LNCAP (cell line): Measurements from ENCODE around the gene DENND4B.

Experiments
- CTCF ChIP-seq: fragments of 450-650 bp; IDR thresholded peaks from 2 replicates; pipeline ENCODE4 v1.5.1; 2017; ENCODE audit warnings: mild to moderate bottlenecking

Gene DENND4B

GRCh38 chr1:153958111-153958960 is 11.8 kb upstream of the DENND4B start, which contains the start of gene CRTC2:
TSS of gene CRTC2 (minus strand) at chr1:153958612. CDS start at chr1:153958497, 115 bp downstream.
- 0 out of 2 replicates have a peak, but pooled peaks have one; percentile 22 for TF ChIP-seq CTCF

DNA sequence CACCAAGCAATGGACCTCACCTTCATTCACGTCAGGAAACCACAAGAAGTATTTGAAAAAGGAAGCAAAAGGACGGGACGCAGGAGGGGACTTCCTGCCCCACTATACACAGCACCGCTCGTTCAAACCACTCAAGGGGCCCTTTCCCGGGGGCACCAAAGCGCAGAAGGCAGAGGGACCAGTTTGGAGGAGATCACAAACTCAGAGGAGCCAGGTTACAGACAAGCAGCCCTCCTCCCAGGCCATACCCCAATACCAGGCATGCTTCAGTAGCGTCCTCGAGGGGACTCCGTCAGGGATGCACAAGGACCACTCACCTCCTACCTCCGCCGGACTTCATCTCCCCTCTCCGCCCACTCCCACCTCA is 11.2 kb upstream of the DENND4B start:
- TF ChIP-seq CTCF = no peak

GRCh38 chr1:153956997-153957715 is 10.6 kb upstream of the DENND4B start:
- no peak for TF ChIP-seq CTCF

DNA sequence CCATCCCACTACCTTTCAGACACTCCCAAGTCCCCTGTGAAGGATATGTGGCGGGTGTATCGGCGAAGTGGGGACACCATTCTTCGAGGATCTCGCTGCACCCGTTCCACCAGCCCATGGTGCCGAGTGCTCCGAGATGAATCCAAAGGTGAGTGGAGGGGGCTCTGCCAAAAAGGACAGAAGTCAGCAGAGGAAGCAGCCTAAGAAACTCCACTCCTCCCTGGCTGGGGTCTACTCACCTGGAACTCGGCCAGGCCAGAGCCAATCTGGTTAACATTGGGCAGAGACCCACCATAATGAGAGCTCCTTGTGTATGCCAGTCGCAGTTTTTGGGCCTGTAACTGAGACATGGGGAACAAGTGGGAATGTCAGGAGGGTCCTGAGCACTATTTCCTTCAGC is 8.3 kb upstream of the DENND4B start:
- TF ChIP-seq CTCF = no peak

DNA sequence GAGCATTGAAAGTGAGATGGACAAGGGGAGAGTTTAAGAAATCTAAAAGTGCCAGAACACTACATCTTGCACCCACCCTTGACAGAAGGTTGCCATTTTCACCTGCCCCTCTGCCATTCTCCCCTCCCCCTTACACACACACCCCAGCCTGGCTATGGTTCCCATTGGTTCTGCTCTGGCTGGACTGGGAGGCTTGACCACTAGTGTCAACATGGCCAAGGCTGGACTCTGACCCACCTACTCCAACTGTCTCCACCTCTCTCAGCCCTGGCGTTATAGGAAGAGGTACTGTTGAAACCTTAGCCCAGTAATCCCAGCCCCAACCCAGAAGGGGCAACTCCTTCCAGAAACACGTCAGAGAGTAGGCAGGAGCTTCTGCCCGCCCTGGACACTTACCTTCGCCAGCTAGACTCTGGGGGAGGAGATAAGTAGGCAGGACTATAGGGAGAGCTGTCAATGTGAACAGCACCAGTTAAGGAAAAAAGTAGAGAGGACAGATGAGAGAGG is 7.4 kb upstream of the DENND4B start:
- no peak for TF ChIP-seq CTCF

GRCh38 chr1:153951801-153952200 is 5.3 kb upstream of the DENND4B start:
- no peak for TF ChIP-seq CTCF

DNA sequence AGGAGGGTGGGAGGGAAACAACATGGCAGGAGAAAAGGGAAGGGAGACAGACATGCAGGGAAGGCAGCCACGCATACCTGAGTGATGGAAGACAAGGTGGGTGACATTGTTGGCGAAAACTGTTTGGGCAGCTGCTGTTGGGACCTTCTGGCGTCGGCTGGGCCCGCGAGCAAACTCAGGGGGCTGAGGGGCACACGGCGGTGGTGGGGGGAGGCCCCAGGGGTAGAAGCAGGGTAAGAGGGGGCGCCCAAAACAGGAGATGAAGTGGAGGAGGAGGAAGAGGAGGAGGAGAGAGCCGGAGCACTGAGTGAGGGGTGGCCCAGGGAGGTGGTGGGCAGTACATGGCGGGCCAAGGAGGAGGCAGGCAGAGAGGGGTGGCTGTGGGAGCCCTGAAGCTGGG is 4.7 kb upstream of the DENND4B start:
- TF ChIP-seq CTCF = no peak
